Middle frontal gyrus (tissue), 1 donor: ENCODE results near the gene TRAK2.
"Not testable (repeated sequence)": the region's sequence is repeated elsewhere in the genome, so short reads cannot be mapped to it uniquely, and the experiment has no call there.

Experiments used
- DNase-seq: peaks from one replicate; pipeline ENCODE4 v3.0.0-alpha.2; 2015; ENCODE audit warnings: low spot score; ENCODE audit errors: extremely low spot score

The TRAK2 gene

DNA sequence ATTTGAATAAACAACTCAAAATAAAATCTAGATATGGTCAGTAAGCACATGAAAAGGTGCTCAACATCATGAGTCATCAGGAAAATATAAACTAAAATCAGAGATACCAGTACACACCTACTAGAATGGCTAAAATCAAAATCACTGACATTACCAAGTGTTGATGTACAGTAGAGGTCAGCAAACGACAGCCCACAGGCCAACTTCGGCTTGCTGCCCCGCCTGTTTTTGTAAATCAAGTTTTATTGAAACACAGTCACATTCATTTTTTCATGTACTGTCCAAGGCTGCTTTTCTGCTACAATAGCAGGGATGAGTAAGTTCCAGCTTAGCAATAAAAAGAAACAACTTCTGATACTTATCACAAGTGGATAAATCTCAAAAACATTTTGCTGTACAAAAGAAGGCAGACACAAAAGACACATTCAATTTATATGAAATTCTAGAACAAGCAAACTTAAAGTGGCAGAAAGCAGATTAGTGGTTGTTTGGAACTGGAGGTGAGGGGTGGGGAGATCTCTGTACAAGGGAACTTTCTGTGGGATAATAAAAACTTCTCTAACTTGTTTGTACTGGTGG lies 32.1 kb downstream of the TRAK2 start:
- no peak for DNase-seq

GRCh38 chr2:201415149-201415548 lies 36.1 kb downstream of the TRAK2 start:
- no peak for DNase-seq

- no peak for DNase-seq
These were observed 36.9 kb downstream of the TRAK2 start for GRCh38 chr2:201414099-201415023.

DNA sequence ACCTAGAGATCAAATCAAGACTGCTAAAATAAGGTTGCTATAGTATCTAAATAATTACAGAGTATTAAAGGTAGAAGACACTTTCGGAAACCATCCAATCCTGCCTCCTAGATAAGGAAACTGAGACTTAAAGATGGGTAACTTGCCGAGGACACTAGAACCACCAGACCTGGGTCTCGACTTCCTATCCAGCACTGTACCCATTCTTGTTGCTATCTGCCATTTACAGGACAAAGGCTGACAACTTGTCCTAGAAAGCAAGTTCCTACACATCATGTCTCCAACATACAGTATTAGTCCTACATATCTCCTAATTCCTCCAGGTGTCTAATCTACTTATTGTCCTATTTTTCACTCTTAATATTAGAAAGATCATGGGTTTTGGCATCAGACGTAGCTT lies 37.7 kb downstream of the TRAK2 start:
- DNase-seq = no peak

- no peak for DNase-seq
These were observed 38.1 kb downstream of the TRAK2 start for GRCh38 chr2:201413143-201413542.

DNA sequence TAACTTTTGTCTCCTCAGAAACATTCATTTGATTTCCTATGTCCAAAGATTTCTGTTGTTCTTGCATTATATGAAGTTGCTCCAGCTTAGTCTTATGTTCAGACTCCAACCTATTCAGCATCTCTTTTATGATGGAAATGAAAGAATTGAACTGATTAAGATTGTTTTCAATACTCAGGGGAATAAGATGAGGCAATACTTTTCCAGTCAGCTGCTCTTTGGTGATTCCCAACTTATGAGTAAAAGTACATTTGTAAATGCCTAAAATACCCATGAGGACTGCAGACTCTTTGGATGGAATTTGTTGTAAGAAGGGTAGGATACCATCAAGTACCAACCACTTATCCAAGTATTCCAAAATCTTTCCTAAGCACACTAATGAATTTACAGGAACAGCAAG lies 39.8 kb downstream of the TRAK2 start:
- no peak for DNase-seq

DNA sequence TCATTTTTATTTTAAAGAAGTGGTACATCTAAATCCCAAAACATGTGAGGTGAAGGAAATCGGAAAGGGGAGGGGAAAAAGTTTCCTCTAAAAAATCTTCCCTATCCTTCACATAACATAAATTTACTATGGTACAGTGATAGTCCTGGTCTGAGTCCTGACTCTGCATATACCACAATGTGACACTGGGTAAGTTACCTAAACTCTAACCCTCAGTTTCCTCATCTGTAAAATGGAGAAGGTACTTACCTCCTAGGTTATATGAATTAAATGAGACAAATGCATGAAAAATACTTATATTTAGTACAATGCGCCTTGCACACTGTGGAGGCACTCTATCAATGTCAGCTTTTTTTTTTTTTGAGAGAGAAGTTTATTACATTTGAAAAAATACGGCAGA lies 42.3 kb downstream of the TRAK2 start:
- no peak for DNase-seq

GRCh38 chr2:201407265-201407664 lies 44.0 kb downstream of the TRAK2 start:
- DNase-seq = no peak

- DNase-seq = peak; percentile 37
These were observed 45.1 kb downstream of the TRAK2 start for GRCh38 chr2:201406077-201406662.

DNA sequence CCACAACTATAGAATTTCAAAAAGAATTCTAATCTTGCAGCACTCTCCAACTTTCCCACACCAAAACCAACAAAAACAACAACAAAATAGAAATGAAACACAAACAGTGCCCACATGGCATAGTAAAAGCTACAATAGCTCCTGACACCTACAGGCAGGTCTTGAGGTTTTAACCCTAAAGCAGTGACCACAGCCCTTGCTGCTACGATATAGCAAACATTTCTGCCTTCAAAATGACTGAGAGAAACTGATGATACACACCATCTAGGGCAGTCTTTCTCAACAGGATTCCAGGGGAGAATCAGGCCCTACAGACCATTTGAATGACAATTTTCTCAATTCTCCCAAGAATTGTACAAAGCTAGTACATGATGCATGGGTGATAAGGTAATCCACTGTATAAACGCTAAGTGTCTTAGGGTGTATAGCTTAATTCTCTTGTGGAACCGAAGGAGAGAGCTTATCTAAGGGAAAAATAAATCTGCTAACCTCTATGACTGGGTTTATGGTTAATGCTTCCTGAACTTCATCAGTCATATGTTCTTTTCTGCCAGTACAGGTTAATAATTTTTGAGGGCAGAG lies 46.5 kb downstream of the TRAK2 start:
- DNase-seq = no peak

DNA sequence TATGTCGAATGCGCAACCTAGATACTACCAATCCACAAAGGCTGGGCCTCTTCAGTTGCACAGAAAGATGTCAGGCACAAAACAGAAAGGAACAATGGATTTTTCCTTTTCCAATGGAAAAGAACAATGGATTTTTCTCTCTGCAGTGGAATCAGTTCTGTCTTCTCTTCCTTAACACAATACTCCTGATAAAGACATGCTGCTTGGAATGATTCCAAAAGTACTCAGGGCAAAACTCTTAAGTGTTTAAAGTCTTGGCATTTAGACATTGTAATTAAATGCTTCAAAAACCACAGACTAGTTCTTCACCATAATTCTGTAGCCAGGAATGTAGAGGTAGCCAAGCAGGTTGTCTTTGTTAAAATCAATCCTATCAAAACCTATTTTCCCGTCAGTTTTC lies 47.4 kb downstream of the TRAK2 start:
- DNase-seq = no peak

GRCh38 chr2:201402651-201403562 lies 48.4 kb downstream of the TRAK2 start:
- DNase-seq = no peak

- DNase-seq = no peak
These were observed 49.4 kb downstream of the TRAK2 start for GRCh38 chr2:201401815-201402214.

- DNase-seq = no peak
These were observed 54.7 kb downstream of the TRAK2 start for GRCh38 chr2:201396595-201396994.

- no peak for DNase-seq
These were observed 68.1 kb downstream of the TRAK2 start for GRCh38 chr2:201383136-201383535.

- DNase-seq = no peak
These were observed 72.5 kb downstream of the TRAK2 start for GRCh38 chr2:201378496-201379397.

DNA sequence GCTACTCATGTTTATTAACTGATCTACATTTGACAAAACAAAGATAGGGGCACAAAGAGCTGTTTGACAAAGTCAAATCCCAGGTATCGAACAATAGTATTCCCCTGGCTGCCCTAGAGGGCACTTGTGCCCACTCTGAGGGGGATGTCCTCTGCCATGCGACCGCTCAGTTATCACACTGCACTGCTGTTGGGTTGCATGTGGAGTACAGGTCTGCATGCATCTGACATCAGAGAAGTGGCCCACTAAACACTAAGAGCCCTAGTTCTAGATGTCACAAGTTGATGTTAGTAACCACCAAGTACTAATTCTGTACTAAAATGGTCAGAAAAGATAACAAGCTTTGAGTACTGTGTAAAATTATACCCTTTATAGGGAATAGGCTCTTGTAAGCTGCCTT lies 74.0 kb downstream of the TRAK2 start:
- DNase-seq = no peak

DNA sequence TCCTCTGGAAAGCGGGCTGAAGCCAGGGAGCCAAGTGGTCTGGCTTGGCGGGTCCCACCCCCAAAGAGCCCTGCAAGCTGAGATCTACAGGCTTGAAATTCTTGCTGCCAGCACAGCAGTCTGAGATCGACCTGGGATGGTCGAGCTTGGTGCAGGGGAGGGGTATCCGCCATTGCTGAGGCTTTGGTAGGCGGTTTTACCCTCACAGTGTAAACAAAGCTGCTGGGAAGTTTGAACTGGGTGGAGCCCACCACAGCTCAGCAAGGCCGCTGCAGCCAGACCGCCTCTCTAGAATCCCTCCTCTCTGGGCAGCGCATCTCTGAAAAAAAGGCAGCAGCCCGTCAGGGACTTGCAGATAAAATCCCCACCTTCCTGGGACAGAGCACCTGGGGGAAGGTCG lies 81.5 kb downstream of the TRAK2 start:
- no peak for DNase-seq

GRCh38 chr2:201369318-201369717 lies 81.9 kb downstream of the TRAK2 start:
- not testable (repeated sequence) for DNase-seq

GRCh38 chr2:201366146-201366545 lies 85.1 kb downstream of the TRAK2 start:
- DNase-seq = no peak
